Astrocyte of the cerebellum (primary cell): ENCODE data around the gene MBP.

Experiments
- DNase-seq: peaks from one replicate; pipeline ENCODE4 v3.0.0-alpha.2; 2011; ENCODE audit warnings: low read depth
- H3K4me3 ChIP-seq: 2 replicates; pipeline ENCODE4 v1.5.1; 2011; ENCODE audit warnings: mild to moderate bottlenecking, low read depth, low read length, moderate library complexity
- CTCF ChIP-seq: IDR thresholded peaks from 2 replicates; pipeline ENCODE4 v1.5.1; 2012; ENCODE audit warnings: low read length, low read depth, moderate library complexity, mild to moderate bottlenecking; ENCODE audit errors: missing control alignments
- in situ Hi-C: cut with HindIII; loops from 2 replicates; pipeline ENCODE4 v1.10.0; 2017; ENCODE audit warnings: low sequenced_read_pairs

The MBP gene

GRCh38 chr18:77162580-77162979 lies 30.0 kb upstream of the MBP start:
- in situ Hi-C loops: no loop called here
- no peak for DNase-seq
- H3K4me3 ChIP-seq: no peak overlapping the region
- TF ChIP-seq CTCF: no peak

GRCh38 chr18:77161961-77162360 lies 29.4 kb upstream of the MBP start:
- TF ChIP-seq CTCF: no peak
- H3K4me3 ChIP-seq: no peak overlapping the region
- no peak for DNase-seq
- in situ Hi-C loops: no loop called here

GRCh38 chr18:77161383-77161782 lies 28.8 kb upstream of the MBP start:
- no peak for DNase-seq
- H3K4me3 ChIP-seq: no peak overlapping the region
- in situ Hi-C loops: no loop called here
- TF ChIP-seq CTCF: no peak

- no peak overlapping the region for H3K4me3 ChIP-seq
- DNase-seq: no peak
- in situ Hi-C loops: no loop called here
- no peak for TF ChIP-seq CTCF
These were observed 27.9 kb upstream of the MBP start for GRCh38 chr18:77160515-77160914.

- no peak for DNase-seq
- no peak for TF ChIP-seq CTCF
- H3K4me3 ChIP-seq: no peak overlapping the region
- in situ Hi-C loops: loop anchor here (5.0 kb wide), 1 partner anchor 45 kb away; no protein-coding TSS in a partner anchor
These were observed 24.7 kb upstream of the MBP start for GRCh38 chr18:77157312-77157711.

- H3K4me3 ChIP-seq: no peak overlapping the region
- no peak for TF ChIP-seq CTCF
- no peak for DNase-seq
- in situ Hi-C loops: loop anchor here (5.0 kb wide), 1 partner anchor 43 kb away; no protein-coding TSS in a partner anchor
These were observed 22.4 kb upstream of the MBP start for GRCh38 chr18:77155031-77155430.

GRCh38 chr18:77153404-77153803 lies 20.8 kb upstream of the MBP start:
- no peak overlapping the region for H3K4me3 ChIP-seq
- no peak for DNase-seq
- in situ Hi-C loops: no loop called here
- TF ChIP-seq CTCF: no peak
